Activated CD4-positive, CD25-positive, alpha-beta regulatory T cell treated with anti-CD3 and anti-CD28 coated beads, Interleukin-2, amount 50 U/mL, for 72 hours (primary cell): ENCODE results near the gene TMEM135.
"Not testable (repeated sequence)": the region's sequence is repeated elsewhere in the genome, so short reads cannot be mapped to it uniquely, and the experiment has no call there.

Source experiments
- DNase-seq: peaks from one replicate; pipeline ENCODE4 v3.0.0; 2021

TMEM135 gene

DNA sequence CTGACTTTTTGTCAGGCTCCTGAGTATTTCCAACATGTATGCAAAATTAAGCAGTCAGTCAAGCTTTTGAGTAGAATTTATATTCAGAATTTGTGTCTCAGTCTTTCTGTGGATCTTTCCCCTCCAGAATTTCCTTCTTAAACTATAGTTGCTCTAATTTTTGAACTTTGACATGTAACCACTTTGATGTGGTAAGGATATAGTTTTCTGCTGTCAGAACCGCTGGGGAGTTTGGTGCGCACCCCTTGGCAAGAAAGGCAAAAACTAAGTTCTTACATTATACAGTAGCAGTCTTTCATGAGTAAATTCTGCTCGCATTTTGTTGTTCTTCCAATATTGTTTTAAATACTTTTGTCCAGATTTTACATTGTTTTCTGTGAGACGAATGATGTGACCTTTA is 105.9 kb downstream of the TMEM135 start:
- no peak for DNase-seq

GRCh38 chr11:87144252-87144651 is 106.5 kb downstream of the TMEM135 start:
- no peak for DNase-seq

DNA sequence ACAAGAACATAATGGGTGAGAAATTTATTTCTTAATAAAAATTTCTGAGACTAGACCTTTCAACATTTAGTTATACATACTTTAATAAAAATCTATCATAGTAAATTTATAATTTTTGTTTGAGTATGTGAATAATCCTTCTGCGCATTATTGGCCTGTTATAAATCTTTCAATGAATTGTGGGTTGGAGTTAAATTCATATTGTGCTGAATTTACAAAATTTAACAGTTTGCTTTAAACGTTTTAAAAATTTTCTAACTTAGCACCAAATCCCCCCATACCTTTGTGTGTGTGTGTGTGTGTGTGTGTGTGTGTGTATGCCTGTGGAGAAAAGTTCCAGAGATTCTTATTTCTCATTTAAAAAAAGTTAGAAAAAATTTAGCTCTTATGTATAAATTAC is 111.0 kb downstream of the TMEM135 start:
- DNase-seq: no peak

GRCh38 chr11:87149782-87150181 is 112.0 kb downstream of the TMEM135 start:
- not testable (repeated sequence) for DNase-seq

DNA sequence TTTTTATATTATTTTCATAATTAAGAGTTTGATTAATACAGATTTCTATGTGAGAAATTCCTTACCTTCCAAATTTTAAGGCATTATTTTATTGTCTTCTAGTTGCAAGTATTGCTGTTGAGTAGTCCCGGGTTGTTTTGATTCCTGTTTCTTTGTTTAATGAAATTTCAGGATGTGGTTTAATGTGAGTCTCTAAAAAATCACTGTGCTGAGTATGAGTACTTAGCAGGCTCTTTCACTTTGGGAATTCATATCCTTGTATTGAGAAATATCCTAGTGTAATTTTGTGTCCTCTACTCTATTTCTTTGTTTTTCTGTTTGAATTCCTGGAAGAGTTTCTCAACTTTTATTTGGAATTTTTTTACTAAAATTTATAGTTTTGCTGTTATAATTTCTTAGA is 113.2 kb downstream of the TMEM135 start:
- no peak for DNase-seq

- DNase-seq: no peak
Measured at GRCh38 chr11:87154246-87154645, 116.5 kb downstream of the TMEM135 start.

- DNase-seq: no peak
Measured at GRCh38 chr11:87156970-87157369, 119.2 kb downstream of the TMEM135 start.

- not testable (repeated sequence) for DNase-seq
Measured at GRCh38 chr11:87169076-87169475, 131.3 kb downstream of the TMEM135 start.

DNA sequence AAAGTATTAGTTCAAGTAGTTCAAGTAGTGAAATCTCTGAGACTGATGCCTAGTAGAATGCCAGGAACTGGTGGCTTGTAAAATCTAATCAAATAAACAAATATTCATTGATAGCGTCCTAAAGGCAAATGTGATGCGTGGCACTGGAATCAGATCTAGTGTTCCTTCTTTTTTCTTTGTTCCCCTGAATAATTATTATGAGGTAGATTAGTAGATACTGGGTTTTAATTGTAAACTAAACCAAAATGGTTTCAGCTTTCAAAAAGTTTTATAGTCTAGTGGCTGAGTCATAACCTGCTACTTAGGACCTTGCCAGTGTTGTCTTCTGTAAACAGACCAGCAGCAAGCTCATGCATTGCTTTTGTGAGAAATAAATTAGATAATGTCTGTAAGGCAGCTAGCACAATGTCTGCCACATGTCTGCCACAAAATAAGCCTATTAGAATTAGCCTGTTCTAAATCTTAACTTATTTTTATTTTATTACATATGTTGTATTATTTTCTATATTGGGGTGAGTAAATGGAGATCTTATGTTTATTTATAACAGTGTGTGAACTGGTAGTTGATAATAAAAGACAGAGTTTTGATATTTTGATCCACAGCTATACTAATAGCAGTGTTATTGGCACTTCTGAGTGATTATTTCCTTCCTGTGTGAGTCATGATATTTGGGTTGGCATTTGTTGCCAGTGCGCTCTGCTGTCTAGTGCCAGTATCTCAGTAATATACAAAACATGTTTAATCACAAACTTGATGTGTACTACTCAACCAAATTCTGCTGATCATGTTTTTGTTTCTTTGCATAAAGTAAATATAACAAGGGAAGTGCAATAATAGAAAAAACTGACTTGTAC is 135.7 kb downstream of the TMEM135 start:
- DNase-seq: no peak

DNA sequence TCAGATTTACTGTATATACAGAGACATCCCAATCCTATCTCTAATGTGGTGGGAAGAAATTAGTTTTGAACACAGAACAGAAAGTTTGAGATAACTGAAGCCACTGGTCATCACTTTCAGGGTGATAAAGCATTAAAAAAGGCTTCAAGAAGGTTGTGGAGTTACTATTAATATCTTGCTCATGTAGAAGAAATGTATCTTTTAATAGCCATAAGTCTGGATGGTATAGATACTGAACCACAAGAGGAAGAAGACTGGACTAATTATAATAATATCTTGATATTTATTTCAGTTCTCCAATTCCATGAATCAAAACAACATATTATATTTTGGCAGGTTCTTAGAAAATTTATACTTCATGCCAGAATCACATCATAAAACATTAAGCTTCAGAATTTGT is 137.1 kb downstream of the TMEM135 start:
- no peak for DNase-seq

GRCh38 chr11:87176044-87176443 is 138.3 kb downstream of the TMEM135 start:
- DNase-seq: no peak

DNA sequence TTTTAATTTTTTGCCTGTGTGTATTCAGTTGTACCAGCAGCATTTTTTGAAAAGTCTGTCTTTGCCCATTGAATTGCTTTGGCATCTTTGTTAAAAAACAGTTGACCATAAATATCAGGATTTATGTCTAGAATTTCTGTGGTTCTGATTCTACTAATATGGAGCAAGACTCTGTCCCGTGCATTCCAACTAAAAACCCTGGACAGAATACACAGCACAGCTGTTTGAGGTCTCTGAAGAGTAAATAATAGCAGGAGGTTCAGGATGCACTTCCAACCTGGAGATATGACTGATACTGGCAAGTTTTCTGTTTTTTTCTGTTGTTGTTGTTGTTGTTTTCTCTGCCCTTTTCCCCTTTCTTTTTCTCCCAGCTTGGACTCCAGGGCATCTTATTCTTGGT is 141.9 kb downstream of the TMEM135 start:
- DNase-seq: no peak

GRCh38 chr11:87180742-87181141 is 143.0 kb downstream of the TMEM135 start:
- no peak for DNase-seq

- DNase-seq: no peak
Measured at GRCh38 chr11:87181143-87181542, 143.4 kb downstream of the TMEM135 start.

DNA sequence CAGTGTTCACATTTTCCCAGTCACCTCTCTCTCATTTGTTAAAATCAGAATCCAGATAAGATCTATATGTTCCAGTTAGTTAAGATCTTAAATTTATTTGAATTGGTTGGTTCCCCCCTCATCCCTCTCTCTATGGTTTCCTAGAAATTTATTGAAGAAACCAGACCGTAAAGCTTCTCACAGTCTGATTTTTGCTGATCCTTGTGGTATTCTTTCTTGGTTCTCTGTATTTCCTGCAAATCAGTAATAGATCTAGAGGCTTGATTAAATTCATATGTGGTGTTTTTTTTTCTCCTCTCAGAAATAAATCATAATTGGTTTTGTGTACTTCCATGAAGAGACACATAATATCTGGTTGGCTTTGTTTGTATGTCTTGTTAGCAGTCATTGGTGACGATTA is 147.5 kb downstream of the TMEM135 start:
- DNase-seq: no peak

GRCh38 chr11:87187076-87187475 is 149.3 kb downstream of the TMEM135 start:
- DNase-seq: no peak

DNA sequence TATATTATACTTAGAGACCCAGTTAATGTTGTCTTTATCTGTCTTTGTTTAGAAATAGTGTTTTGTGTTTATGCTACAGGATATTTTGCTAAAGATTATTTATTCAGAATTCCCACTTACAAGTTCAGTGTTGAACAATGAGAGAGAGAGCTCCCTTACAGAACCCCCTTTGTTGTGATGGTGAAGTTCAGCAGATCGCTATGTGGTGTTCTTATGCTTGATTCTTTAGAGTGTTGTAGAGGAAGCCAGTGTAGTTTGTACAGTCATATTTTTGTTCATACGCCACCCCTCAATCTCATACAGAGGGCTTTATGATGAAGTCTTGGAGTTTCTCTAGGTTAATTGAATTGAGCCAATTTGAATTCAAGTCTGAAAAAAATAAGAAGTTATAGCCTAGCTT is 150.2 kb downstream of the TMEM135 start:
- no peak for DNase-seq

- DNase-seq: not testable (repeated sequence)
Measured at GRCh38 chr11:87188396-87188795, 150.7 kb downstream of the TMEM135 start.

- not testable (repeated sequence) for DNase-seq
Measured at GRCh38 chr11:87188921-87189320, 151.2 kb downstream of the TMEM135 start.

- no peak for DNase-seq
Measured at GRCh38 chr11:87190071-87190470, 152.3 kb downstream of the TMEM135 start.

DNA sequence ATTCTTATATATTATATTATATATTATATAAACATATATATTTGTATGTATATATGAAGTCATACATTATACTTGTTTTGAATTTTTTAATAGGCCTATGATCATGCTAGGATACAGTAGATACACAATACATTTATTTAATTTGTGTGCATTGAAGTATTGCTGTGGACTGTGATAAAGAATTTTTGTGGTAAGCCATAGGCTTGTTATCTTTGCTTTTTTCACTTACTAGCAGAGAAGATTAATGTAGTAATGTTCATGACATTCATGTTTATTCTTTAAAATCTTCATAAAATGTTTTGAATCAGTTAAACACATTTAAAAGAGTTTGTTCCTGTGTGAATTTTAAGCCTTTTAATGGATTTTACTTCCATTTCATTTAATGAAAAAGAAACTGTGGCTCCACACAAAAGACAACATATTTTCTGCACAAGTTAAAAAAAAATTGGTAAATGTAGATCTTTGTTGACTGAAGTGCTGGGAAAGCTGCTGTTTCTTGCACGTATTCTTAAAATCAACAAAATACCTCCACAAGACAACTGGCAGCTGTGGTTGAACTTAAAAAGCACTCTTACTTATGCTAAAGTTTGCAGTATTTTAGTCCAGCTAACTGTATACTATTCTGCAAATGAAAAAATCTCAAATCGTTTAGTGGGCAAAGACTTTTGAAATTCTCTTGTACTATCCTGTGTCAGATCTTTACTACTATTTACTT is 156.2 kb downstream of the TMEM135 start:
- DNase-seq: no peak

GRCh38 chr11:87194985-87195820 is 157.5 kb downstream of the TMEM135 start:
- DNase-seq: no peak

DNA sequence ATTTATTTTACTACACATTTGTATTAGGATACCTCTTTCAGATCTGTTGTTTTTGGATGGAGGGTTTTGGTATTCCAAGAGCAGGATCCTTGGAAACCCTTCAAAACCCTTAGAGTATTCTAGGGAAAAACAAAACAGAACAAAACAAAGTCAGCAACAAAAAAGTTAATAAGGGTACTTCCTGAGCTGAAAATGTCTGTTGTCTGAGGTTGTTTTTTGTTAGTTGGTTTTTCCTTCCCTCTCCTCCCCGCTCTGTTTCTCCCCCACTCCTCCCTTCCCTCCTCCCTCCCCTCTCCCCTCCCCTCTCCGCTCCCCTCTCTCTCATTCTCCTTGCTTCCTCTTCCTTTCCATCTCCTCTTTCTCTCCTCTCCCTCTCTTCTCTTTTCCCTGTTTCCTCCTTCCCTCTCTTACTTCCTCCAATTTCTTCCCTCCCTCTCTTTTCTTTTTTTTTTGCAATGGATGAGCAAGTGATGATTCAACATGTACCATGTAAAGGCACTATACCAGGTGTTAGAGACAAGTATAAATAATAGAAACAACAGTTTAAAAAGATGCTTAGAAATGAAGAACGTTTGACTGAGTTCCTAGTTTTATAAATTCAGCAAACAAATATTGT is 160.6 kb downstream of the TMEM135 start:
- DNase-seq: no peak
